Endothelial cell of umbilical vein (primary cell): ENCODE results near the gene ZNF268. TPM values are rescaled to one million over a fixed set of nuclear protein-coding genes. Genes with fewer than 3 reads are reported as not detected.

Experiments
- BruUV-seq: library from RNA; stranded (reverse); fragments of 400-500 nt; replicated peaks from 2 replicates; lab custom pipeline; 2021; lab: Mats Ljungman, UMichigan
- CTCF ChIA-PET: fragments of 300-600, 350-600 bp; sonication (Branson Sonifier 250); formaldehyde crosslinking; loops from one replicate; lab custom pipeline; 2021; ENCODE audit warnings: antibody characterized with exemption, inconsistent platforms; lab: Charles Lee
- POLR2A ChIA-PET: fragments of 300-600, 350-600 bp; sonication (Branson Sonifier 250); formaldehyde crosslinking; loops from one replicate; lab custom pipeline; 2021; ENCODE audit warnings: antibody characterized with exemption, inconsistent platforms; lab: Charles Lee
- DNase-seq: peaks from one replicate; pipeline ENCODE4 v3.0.0-alpha.2; 2011; ENCODE audit warnings: low read depth, low spot score
- FAIRE-seq: peaks from 2 replicates; lab custom pipeline; 2011; peaks lifted over from hg19 to GRCh38; lab: Jason Lieb, UNC
- H2AFZ ChIP-seq: 2 replicates; pipeline ENCODE4 v1.6.0; 2012; ENCODE audit warnings: low read depth, low read length, control low read depth, inconsistent platforms
- H3K27ac ChIP-seq: 2 replicates; pipeline ENCODE4 v1.5.1; 2011; ENCODE audit warnings: low read depth, mild to moderate bottlenecking, control low read depth, low read length, moderate library complexity; ENCODE audit not compliant: insufficient read depth
- H3K27me3 ChIP-seq, 2 experiments: 2 replicates each; pipeline versions ENCODE4 v1.6.0 to v1.6.1; 2011; ENCODE audit warnings: low read length in 2 of 2, mixed read lengths in 1 of 2; ENCODE audit not compliant: control insufficient read depth in 2 of 2, insufficient read depth in 2 of 2
- H3K36me3 ChIP-seq, 2 experiments: 2 replicates in 1 of 2; 3 replicates in 1 of 2; pipeline ENCODE4 v1.5.1; 2011; ENCODE audit warnings: low read length in 2 of 2, mild to moderate bottlenecking in 1 of 2, moderate library complexity in 1 of 2; ENCODE audit not compliant: control insufficient read depth in 2 of 2, insufficient read depth in 2 of 2; ENCODE audit errors: extremely low read depth in 1 of 2
- H3K4me1 ChIP-seq: 3 replicates; pipeline ENCODE4 v1.5.1; 2011; ENCODE audit warnings: mild to moderate bottlenecking, low read length; ENCODE audit not compliant: control insufficient read depth, insufficient read depth; ENCODE audit errors: extremely low read depth
- H3K4me2 ChIP-seq: 2 replicates; pipeline ENCODE4 v1.6.1; 2011; ENCODE audit warnings: low read length, control low read depth, mixed read lengths; ENCODE audit not compliant: insufficient read depth
- H3K4me3 ChIP-seq, 3 experiments: fragments of 200-600 bp in 1 of 3; sonication (generic), shearing (Covaris generic) in 1 of 3; replicated peaks in 1 of 3; 2 replicates each; pipeline ENCODE4 v1.5.1; 2011 to 2016; ENCODE audit warnings: control low read depth in 3 of 3, low read length in 3 of 3, mild to moderate bottlenecking in 2 of 3, inconsistent platforms in 1 of 3, low read depth in 1 of 3, moderate library complexity in 1 of 3; ENCODE audit not compliant: insufficient read depth in 1 of 3
- H3K79me2 ChIP-seq: 2 replicates; pipeline ENCODE4 v1.6.0; 2012; ENCODE audit warnings: low read length, inconsistent platforms; ENCODE audit not compliant: control insufficient read depth, insufficient read depth
- H3K9ac ChIP-seq: replicated peaks from 2 replicates; pipeline ENCODE3; 2011; ENCODE audit warnings: low read length, control low read depth; ENCODE audit not compliant: insufficient read depth; ENCODE audit errors: extremely low read depth
- H3K9me1 ChIP-seq: replicated peaks from 3 replicates; pipeline ENCODE4 v1.6.0; 2011; ENCODE audit warnings: mild to moderate bottlenecking, low read length; ENCODE audit not compliant: control insufficient read depth, insufficient read depth; ENCODE audit errors: extremely low read depth
- H3K9me3 ChIP-seq: replicated peaks from 2 replicates; pipeline ENCODE4 v1.5.1; 2012; ENCODE audit warnings: low read length, inconsistent platforms; ENCODE audit not compliant: control insufficient read depth, insufficient read depth
- H4K20me1 ChIP-seq: replicated peaks from 2 replicates; pipeline ENCODE3; 2011; ENCODE audit warnings: mild to moderate bottlenecking, low read length; ENCODE audit not compliant: control insufficient read depth, insufficient read depth; ENCODE audit errors: extremely low read depth
- EZH2 ChIP-seq: IDR thresholded peaks from 2 replicates; pipeline ENCODE4 v1.6.1; 2012; ENCODE audit warnings: borderline replicate concordance, low read depth, mild to moderate bottlenecking, moderate library complexity, low read length, inconsistent platforms; ENCODE audit not compliant: severe bottlenecking
- FOS ChIP-seq: IDR thresholded peaks from 2 replicates; pipeline ENCODE4 v1.6.1; 2011; ENCODE audit warnings: mild to moderate bottlenecking, low read length, moderate library complexity, borderline replicate concordance; ENCODE audit not compliant: insufficient read depth
- GATA2 ChIP-seq: IDR thresholded peaks from 2 replicates; pipeline ENCODE4 v1.7.0; 2011; ENCODE audit warnings: low read depth, mild to moderate bottlenecking, moderate library complexity, mixed read lengths, low read length; ENCODE audit not compliant: insufficient read length, insufficient read depth
- JUN ChIP-seq: IDR thresholded peaks from 2 replicates; pipeline ENCODE4 v1.6.1; 2011; ENCODE audit warnings: borderline replicate concordance, low read depth; ENCODE audit not compliant: insufficient read length, insufficient read depth
- MYC ChIP-seq: IDR thresholded peaks from one replicate; pipeline ENCODE4 v1.6.1; 2011; ENCODE audit warnings: mild to moderate bottlenecking, low read depth, low read length
- POLR2A ChIP-seq: IDR thresholded peaks from 2 replicates; pipeline ENCODE4 v1.6.1; 2012; ENCODE audit warnings: low read depth, mild to moderate bottlenecking, control low read depth, low read length
- POLR2AphosphoS5 ChIP-seq: IDR thresholded peaks from 2 replicates; pipeline ENCODE4 v1.6.1; 2012; ENCODE audit warnings: low read depth, mild to moderate bottlenecking, control low read depth, low read length, moderate library complexity; ENCODE audit not compliant: insufficient read depth
- dilution Hi-C: fragments of 300-500 bp; cut with MboI; formaldehyde crosslinking; loops from one replicate; pipeline ENCODE4 v1.15.0; 2019; ENCODE audit warnings: low sequenced_read_pairs; ENCODE audit not compliant: extremely low pct_ligation_motif_present
- intact Hi-C: fragments of 100-400 bp; cut with micrococcal nuclease; formaldehyde crosslinking; loops from one replicate; pipeline ENCODE4 v1.10.0; 2022
- polyA plus RNA-seq, 4 experiments: library from polyadenylated mRNA; depleted of rRNA in 3 of 4; stranded (reverse) in 3 of 4; unstranded in 1 of 4; fragments of >200 nt; gene quantifications; 2 replicates each; pipeline versions ENCODE4 v1.2.1 to v1.2.3, GENCODE V29; 2011 to 2012; ENCODE audit warnings: missing spikeins in 1 of 4
- total RNA-seq: library from RNA; stranded (reverse); gene quantifications from 2 replicates; pipeline ENCODE4 v1.2.3, GENCODE V29; 2021
- TF ChIP-seq, protein P1 (sequence below), 2 donors: IDR thresholded peaks; 1 replicate in 1 of 2; 2 replicates in 1 of 2; pipeline ENCODE4 v1.5.1; 2011; ENCODE audit warnings: low read length in 2 of 2, mild to moderate bottlenecking in 2 of 2, moderate library complexity in 2 of 2, control low read depth in 1 of 2, inconsistent platforms in 1 of 2, low read depth in 1 of 2; ENCODE audit not compliant: insufficient read depth in 1 of 2; ENCODE audit errors: extremely low read depth in 1 of 2
- TF ChIP-seq, protein P2 (sequence below): IDR thresholded peaks from 2 replicates; pipeline ENCODE4 v1.6.1; 2011; ENCODE audit not compliant: insufficient read depth, insufficient read length

Gene ZNF268
- total and polyA plus RNA-seq, 2 donors (not counting 3 experiments of a cell fraction or from before 2014, with no cell fraction given), result 7.7 to 17.3 TPM

DNA sequence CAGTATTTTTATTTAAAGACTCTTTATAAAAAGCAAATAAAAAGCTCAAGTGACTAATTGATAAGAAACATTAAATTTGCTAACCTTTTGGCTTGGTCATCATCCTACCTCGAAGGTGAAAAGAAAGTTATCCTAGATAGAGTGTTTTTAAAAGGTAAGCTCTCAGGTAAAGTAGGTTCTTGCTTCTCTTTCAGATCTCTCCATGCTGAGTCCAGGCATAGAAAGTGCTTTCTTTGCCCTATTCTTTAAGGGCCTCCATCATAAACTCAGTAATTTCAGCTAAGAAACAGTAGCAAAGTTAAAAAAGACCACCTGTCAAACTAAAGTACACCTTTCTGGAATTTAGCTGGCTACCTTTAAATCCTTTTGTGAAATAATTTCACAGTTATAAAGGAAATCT, 75.0 kb downstream of the ZNF268 start:
- TF ChIP-seq MYC (no peak), FOS (no peak), JUN (no peak), EZH2 (no peak), POLR2A (no peak), POLR2AphosphoS5 (no peak), GATA2 (no peak)
- TF ChIP-seq, protein P1, sequence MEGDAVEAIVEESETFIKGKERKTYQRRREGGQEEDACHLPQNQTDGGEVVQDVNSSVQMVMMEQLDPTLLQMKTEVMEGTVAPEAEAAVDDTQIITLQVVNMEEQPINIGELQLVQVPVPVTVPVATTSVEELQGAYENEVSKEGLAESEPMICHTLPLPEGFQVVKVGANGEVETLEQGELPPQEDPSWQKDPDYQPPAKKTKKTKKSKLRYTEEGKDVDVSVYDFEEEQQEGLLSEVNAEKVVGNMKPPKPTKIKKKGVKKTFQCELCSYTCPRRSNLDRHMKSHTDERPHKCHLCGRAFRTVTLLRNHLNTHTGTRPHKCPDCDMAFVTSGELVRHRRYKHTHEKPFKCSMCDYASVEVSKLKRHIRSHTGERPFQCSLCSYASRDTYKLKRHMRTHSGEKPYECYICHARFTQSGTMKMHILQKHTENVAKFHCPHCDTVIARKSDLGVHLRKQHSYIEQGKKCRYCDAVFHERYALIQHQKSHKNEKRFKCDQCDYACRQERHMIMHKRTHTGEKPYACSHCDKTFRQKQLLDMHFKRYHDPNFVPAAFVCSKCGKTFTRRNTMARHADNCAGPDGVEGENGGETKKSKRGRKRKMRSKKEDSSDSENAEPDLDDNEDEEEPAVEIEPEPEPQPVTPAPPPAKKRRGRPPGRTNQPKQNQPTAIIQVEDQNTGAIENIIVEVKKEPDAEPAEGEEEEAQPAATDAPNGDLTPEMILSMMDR (IDR thresholded peaks at IDR 0.05; ENCODE audit: extremely low read depth in 1 of 2, insufficient read depth in 1 of 2, low read depth in 1 of 2, low read length in 2 of 2), result no peak
- TF ChIP-seq, protein P2, sequence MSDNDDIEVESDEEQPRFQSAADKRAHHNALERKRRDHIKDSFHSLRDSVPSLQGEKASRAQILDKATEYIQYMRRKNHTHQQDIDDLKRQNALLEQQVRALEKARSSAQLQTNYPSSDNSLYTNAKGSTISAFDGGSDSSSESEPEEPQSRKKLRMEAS, result no peak
- Histone ChIP-seq H3K27me3 (no peaks in the 10 kb centered on the region), H3K79me2 (no peaks in the 10 kb centered on the region), H3K9ac (no peak overlapping the region), H3K9me3 (no peaks in the 10 kb centered on the region), H3K36me3 (no peaks in the 10 kb centered on the region), H3K27ac (no peak overlapping the region), H4K20me1 (no peaks in the 10 kb centered on the region), H3K9me1 (no peaks in the 10 kb centered on the region), H3K4me2 (no peak overlapping the region), H2AFZ (no peak overlapping the region), H3K4me3 (no peak overlapping the region), H3K4me1 (no peaks in the 10 kb centered on the region)
- ChIA-PET CTCF (no interaction called here), POLR2A (no interaction called here)
- dilution Hi-C loops (no loop called here), intact Hi-C loops (no loop called here)
- DNase-seq (no peak), FAIRE-seq (no peak)
- no TSS peak for BruUV-seq
